HTERT RPE-1 (cell line): ENCODE results near the gene BRAF.
"Not testable (repeated sequence)": the region's sequence is repeated elsewhere in the genome, so short reads cannot be mapped to it uniquely, and the experiment has no call there.

Experiments
- in situ Hi-C: fragments of 300-500 bp; cut with MboI; formaldehyde crosslinking; loops from 4 replicates; pipeline ENCODE4 v1.14.3; 2020; ENCODE audit warnings: low sequenced_read_pairs

The BRAF gene

GRCh38 chr7:140684066-140684950 is 240.4 kb downstream of the BRAF start:
- in situ Hi-C loops = no loop called here

GRCh38 chr7:140683657-140684056 is 241.1 kb downstream of the BRAF start:
- in situ Hi-C loops = no loop called here

GRCh38 chr7:140681766-140682165 is 243.0 kb downstream of the BRAF start:
- in situ Hi-C loops = no loop called here

GRCh38 chr7:140680886-140681285 is 243.8 kb downstream of the BRAF start:
- in situ Hi-C loops = no loop called here

- in situ Hi-C loops = no loop called here
Observed at GRCh38 chr7:140679186-140679585, 245.5 kb downstream of the BRAF start.

- in situ Hi-C loops = no loop called here
Observed at GRCh38 chr7:140678816-140679130, 246.0 kb downstream of the BRAF start.

DNA sequence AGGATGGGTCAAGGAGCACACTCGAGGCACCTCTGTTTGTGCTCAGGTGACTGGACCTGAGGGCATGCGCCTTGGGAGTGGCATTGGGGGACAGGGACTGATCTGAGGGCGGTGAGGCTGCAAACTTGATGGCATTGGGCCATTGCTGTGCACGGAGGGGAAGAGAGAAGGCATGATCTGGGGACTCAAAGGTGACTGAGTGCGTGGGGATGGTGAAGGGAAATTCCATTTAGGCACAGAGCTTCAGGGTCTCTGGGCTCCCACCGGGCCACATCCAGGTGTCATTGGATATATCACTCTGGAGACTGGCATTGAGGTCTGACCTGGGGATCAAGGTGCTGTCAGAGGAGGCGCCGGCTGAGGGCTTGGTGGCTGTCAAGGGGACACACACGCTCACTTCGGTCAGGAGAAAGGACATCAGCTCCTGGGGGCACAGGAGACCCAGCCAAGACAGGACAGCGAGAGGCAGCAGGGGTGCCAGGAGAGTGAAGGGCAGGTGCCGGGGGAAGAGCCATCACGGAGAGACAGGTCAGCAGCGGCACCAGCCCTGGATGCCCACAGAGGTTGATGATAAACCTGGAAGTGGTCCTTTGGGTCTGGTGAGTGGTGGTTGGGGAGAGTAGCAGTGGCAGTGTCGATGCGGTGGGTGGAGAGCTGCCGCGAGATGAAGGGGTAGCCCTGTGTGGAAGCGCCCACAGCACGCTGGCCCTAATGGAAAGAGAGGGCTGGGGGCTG is 246.5 kb downstream of the BRAF start:
- in situ Hi-C loops = no loop called here

DNA sequence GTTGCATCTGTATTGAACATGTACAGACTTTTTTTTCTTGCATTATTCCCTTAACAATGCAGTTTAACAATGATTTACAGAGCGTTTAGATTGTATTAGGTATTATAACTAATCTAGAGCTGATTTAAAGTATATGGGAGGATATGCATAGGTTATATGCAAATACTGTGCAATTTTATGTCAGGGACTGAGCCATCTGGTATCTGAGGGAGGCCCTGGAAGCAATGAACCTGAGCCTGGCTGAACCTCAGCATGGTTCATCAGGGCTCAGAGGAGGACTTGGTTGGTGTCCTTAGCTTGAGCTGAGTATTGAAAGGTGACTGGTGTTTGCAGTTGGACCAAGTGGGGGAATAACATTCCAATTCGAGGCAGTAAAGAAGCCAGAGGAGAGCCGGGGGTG is 247.2 kb downstream of the BRAF start:
- in situ Hi-C loops = no loop called here

- in situ Hi-C loops = not testable (repeated sequence)
Observed at GRCh38 chr7:140676956-140677355, 247.8 kb downstream of the BRAF start.

DNA sequence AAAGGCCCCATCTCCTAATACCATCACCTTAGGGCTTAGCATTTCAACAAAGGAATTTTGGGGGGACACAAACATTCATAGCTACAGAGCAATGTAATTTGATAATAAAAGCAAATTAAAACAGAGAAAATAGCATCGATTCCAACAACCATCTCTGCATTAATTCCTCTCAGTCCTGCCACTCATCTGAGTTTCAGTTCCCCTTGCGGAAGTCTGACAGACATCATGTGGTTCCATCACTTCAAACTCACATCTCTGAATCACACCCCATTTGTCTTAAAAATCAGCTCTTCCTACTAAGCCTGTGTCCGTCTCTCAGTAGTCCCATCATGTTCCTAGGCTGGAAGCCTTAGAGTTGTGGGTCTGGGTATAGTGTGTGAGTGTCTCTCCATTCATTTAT is 248.4 kb downstream of the BRAF start:
- in situ Hi-C loops = no loop called here

DNA sequence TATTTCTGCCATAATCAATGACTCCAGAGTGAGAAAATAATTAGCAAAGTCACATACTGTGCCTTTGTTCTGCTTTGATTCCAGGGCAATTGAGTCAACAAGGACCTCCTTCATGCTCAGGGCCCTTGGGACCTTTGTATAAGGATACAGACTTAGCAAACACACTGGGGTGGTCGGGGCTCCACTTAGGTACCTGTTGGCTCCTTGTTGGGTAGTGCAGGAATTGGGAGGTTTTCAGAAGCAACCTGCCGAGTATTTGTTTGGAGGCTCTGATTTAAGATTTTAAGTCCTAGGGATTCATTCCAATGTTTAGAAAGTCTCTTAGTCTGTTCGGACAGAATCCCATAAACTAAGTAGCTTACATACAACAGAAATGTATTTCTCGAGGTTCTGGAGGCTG is 249.0 kb downstream of the BRAF start:
- in situ Hi-C loops = no loop called here

DNA sequence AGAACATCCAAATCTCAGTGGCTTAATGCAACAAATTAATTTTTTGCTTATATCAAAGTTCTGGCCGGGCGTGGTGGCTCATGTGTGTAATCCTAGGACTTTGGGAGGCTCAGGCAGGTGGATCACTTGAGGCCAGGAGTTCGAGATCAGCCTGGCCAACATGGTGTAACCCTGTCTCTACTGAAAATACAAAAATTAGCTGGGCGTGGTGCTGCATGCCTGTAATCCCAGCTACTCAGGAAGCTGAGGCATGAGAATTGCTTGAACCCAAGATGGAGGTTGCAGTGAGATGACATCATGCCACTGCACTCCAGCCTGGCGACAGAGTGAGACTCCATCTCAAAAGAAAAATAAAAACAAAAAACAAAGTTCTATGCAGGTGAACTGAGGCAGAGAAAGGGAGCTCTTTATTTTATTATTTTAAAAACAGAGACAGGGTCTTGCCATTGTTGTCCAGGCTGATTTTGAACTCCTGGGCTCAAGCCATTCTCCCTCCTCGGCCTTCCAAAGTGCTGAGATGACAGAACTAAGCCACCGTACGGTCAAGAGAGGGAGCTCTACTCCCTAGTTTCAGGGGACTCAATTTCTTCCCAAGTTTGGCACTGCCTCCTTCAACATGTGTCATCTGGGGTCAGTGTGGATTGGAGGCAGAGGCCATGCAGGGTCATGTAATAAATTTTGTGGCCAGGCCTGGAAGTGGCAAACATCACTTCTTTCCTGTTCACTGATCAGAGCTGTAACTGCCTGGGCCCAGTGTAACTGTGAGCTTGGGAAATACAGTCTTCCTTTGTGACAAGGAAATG is 249.6 kb downstream of the BRAF start:
- in situ Hi-C loops = no loop called here

GRCh38 chr7:140674356-140674800 is 250.4 kb downstream of the BRAF start:
- in situ Hi-C loops = no loop called here

- in situ Hi-C loops = no loop called here
Observed at GRCh38 chr7:140673774-140674155, 251.0 kb downstream of the BRAF start.

GRCh38 chr7:140673063-140673773 is 251.5 kb downstream of the BRAF start:
- in situ Hi-C loops = no loop called here

- in situ Hi-C loops = no loop called here
Observed at GRCh38 chr7:140672382-140673062, 252.2 kb downstream of the BRAF start, which contains the start of gene ADCK2. TSS of gene ADCK2 (plus strand) at chr7:140672945. CDS start at chr7:140673331, 386 bp downstream.

DNA sequence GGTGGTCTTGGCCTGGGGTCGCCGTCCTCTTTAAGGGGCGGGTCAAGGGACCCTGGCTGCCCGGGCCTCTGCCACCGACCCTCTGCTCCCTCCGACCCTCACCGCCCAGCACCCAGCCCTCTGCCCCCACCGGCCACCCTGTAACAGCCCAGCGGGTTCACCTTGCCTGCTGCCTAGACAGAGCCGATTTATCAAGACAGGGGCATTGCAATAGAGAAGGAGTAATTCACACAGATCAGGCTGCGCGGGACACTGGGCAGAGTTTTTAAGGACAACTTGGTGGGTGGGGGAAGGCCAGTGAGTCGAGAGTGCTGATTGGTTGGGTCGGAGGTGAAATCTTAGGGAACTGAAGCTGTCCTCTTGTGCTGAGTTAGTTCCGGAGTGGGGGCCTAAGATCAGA is 252.8 kb downstream of the BRAF start:
- in situ Hi-C loops = no loop called here

DNA sequence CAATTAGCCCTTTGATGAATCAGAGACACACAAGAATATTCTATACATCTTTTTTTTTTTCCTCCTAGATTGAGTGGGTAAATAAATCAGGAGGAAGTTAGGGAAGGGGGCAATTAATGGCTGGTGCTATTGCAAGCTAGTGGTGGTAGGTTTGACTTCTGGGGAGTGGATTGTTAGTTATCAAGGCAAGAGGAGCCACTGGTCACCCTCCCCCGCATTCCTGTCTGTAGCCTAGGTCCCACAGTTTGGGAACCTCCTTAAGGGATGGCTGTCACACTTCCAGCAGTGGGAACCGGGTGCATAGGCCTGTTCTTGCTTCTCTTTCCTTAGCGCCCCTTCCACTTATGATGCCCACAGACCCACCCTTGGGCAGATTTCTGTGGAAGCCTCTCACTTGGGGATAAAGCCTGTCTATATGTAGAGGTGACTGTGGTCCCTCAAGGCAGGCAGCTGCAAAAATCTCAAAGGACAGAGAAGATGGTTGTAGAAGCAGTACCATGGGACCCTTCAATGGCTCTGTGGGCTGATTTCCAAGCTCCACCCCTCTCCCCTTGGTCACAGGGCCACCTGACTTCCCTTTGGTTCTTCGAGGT is 254.3 kb downstream of the BRAF start:
- in situ Hi-C loops = no loop called here

DNA sequence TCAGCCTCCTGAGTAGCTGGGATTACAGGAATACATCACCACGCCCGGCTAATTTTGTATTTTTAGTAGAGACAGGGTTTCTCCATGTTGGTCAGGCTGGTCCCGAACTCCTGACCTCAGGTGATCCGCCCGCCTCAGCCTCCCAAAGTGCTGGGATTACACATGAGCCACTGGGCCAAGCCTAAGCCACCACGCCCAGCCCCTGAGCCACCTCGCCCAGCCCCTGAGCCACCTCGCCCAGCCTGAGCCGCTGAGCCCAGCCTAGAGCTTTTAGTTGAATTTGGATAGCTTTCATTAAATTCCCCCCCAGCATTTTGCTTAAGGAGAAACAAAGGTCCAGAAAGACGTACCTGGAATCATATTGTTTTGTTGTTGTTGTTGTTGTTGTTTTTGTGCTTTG is 254.9 kb downstream of the BRAF start:
- in situ Hi-C loops = not testable (repeated sequence)

- in situ Hi-C loops = no loop called here
Observed at GRCh38 chr7:140669352-140669751, 255.4 kb downstream of the BRAF start.
